Uterus (tissue), 2 donors: ENCODE results near the gene OST4.

Source experiments
- CTCF ChIP-seq, 4 experiments: fragments of 200-600 bp in 2 of 4; fragments of 450-650 bp in 2 of 4; sonication (generic) in 2 of 4; IDR thresholded peaks; one replicate each; pipeline ENCODE4 v1.5.1; 2016 to 2019; ENCODE audit warnings: antibody characterized with exemption in 4 of 4, mild to moderate bottlenecking in 2 of 4, moderate library complexity in 1 of 4
- POLR2A ChIP-seq, 2 donors: fragments of 450-650 bp; IDR thresholded peaks; one replicate each; pipeline ENCODE4 v1.6.1; 2016; ENCODE audit warnings: antibody characterized with exemption in 2 of 2, mild to moderate bottlenecking in 1 of 2, moderate library complexity in 1 of 2

DNA sequence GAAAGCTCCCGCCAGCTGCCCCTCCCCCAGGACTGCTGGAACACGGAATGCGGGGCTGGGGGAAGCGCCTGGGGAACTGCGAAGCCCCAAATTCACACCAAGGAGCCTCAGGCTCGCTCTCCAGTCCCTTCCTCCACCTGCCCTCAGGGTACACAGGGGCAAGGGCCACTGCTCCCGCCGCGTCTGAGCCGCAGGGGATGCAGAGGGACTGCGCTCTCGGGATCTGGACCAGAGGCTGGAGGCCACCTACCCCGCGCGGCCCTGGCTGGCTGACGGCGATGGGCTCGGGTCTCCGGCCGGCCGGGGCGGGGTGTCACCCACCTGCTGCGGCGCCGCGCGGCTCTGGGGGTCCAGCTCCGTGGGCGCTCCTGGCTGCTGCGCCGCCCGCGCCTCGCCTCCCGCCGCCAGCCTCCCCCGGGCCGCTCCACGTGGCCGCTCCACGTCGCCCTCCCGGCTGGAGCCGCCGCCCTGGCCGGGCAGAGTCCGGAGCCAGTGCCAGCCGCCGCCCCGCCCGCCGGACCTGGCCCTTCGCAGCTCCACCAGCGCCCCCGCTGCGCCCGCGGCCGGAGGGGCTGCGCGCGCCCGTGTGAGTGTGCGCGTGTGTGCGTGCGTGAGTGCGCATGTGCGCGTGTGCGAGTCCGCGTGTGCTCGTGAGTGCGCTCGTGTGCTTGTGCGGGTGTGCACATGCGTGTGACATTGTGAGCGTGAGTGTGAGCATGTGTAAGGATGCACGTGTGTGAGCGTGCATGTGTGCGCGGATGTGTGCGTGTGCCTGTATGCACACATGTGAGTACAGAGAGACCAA lies 47.3 kb upstream of the OST4 start, which contains the start of gene CGREF1:
- TF ChIP-seq CTCF (IDR thresholded peaks at IDR 0.05) = no peak
- peak in 1 of 2 donors; percentile 15 for TF ChIP-seq POLR2A (IDR thresholded peaks at IDR 0.05)
